Measurements from ENCODE around the gene ZNF385B. TPM values are rescaled to one million over a fixed set of nuclear protein-coding genes. Genes with fewer than 3 reads are reported as not detected.

Gene ZNF385B
- polyA plus RNA-seq, 1 of the 3 experiments (the other 2 are of a cell fraction) = 0.16 TPM

DNA sequence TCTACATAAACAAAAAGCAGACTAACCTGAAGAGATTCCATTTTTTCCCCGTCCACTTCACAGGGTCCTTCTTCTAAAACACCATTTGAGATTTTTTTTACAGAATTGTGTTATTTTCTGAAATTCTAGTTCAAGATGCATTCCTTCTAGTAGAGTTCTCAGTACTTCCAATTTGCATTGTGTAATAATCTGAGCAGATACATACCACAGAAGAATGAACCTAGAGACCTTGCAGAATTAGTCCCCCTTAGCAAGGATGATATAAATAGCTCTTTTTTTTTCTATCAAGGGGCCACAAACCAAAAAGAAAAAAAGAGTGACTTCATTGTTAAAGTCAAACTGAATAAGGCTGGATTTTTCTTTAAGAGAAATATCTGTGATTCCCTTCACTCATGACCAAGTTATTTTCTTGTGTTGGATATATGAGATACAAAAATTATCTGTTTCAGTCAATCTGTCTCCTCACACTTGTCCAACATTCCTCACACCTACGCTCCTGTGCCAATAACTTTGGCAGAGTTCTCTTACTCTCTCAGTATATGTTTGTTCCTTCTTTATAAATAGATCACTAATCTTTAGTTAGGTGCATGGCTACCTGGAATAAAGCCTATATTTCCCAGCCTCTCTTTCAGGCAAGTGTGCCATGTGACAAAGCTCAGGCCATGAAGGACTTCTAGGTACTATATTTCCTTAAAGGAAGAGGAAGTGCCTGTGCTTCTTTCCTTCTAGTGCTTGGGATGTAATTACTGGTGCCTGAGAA lies 183.5 kb downstream of the ZNF385B start:
- Histone ChIP-seq H3K9ac (no peak overlapping the region), H3K4me2 (no peak overlapping the region), H3F3A (replicated peaks; ENCODE audit: insufficient read depth) (no peaks in the 10 kb centered on the region), H3K36me3 (replicated peaks in 1 of 2; ENCODE audit: control insufficient read depth in 1 of 2, insufficient read depth in 2 of 2, low read length in 1 of 2) (no peaks in the 10 kb centered on the region), H3K27me3 (ENCODE audit: insufficient read depth) (no peaks in the 10 kb centered on the region), H3K79me2 (ENCODE audit: insufficient read depth) (no peaks in the 10 kb centered on the region), H3K4me1 (ENCODE audit: control insufficient read depth in 1 of 2, insufficient read depth in 2 of 2, low read depth in 1 of 2, low read length in 1 of 2) (peaks cover 0 to 13% of the 10 kb centered on the region in 2 experiments; a peak in 2 of 4 replicates), H3K27ac (ENCODE audit: low read depth in 2 of 2, low read length in 1 of 2) (peak overlapping the region; percentile 47 to 53; a peak in 2 of 4 replicates), H3K9me3 (0 out of 2 replicates have a peak, but pooled peaks cover 5% of the 10 kb centered on the region), H2AFZ (ENCODE audit: low read depth) (no peak overlapping the region), H3K9me2 (0 out of 2 replicates have a peak, but pooled peaks cover 3% of the 10 kb centered on the region), H3K4me3 (ENCODE audit: low read depth in 2 of 2, low read length in 1 of 2) (no peak overlapping the region), H4K20me1 (ENCODE audit: insufficient read depth) (no peaks in the 10 kb centered on the region)
- CTCF ChIA-PET = no interaction called here
- WGBS (ENCODE audit: low lambda C conversion rate) = 79% methylated on average over 2 of the region's 2 CpGs
- POLR2A ChIA-PET = no interaction called here
- TF ChIP-seq RFX5 (IDR thresholded peaks at IDR 0.05; ENCODE audit: low read length) (no peak), MXI1 (IDR thresholded peaks at IDR 0.05; ENCODE audit: low read depth, low read length) (no peak), YY1 (IDR thresholded peaks at IDR 0.05; ENCODE audit: low read depth) (no peak), FOXM1 (IDR thresholded peaks at IDR 0.05; ENCODE audit: low read depth) (no peak), SIN3A (IDR thresholded peaks at IDR 0.05; ENCODE audit: borderline replicate concordance, low read depth, low read length) (no peak), EZH2phosphoT487 (IDR thresholded peaks at IDR 0.05; ENCODE audit: borderline replicate concordance, low read depth) (no peak), RAD21 (IDR thresholded peaks at IDR 0.05; ENCODE audit: low read length) (no peak), TEAD4 (IDR thresholded peaks at IDR 0.05; ENCODE audit: borderline replicate concordance, insufficient read depth) (no peak)
- no peak for DNase-seq

DNA sequence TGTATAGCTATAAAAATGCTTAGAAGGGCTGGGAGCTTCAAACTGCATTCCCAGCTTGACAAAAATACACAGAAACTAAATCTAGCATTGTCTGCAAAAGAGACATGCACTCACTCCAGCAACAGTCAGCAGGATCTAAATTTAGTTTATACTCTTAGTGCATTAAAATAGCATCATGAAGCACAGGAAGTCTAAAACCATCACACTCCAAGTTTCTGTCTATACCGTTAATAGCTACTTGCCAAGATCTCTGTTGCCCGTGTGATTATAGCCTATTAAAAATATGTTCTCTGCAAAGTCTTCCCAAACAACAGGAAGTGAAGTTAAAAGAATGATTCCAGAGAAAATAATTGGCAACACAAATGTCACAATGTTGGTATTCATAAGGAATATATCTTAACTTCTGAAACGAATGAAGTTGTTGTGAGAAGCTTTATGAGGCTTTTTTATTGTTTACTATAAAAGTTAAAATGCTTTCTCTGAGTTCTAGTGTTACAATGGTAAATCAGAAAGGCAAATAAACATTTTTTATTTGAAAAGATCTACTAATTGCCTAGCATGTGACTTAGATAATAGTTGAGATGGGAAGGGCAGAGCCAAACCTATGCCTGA lies 184.2 kb downstream of the ZNF385B start:
- H4K20me1 ChIP-seq (ENCODE audit: insufficient read depth) = no peaks in the 10 kb centered on the region
- peak overlapping the region; percentile 47 to 53; a peak in 3 of 4 replicates for H3K27ac ChIP-seq (ENCODE audit: low read depth in 2 of 2, low read length in 1 of 2)
- no peaks in the 10 kb centered on the region for H3K36me3 ChIP-seq (replicated peaks in 1 of 2; ENCODE audit: control insufficient read depth in 1 of 2, insufficient read depth in 2 of 2, low read length in 1 of 2)
- H3F3A ChIP-seq (replicated peaks; ENCODE audit: insufficient read depth) = no peaks in the 10 kb centered on the region
- TF ChIP-seq MEF2A (IDR thresholded peaks at IDR 0.05; ENCODE audit: borderline replicate concordance, low read depth) (peak; percentile 88), NFIC (IDR thresholded peaks at IDR 0.05; ENCODE audit: borderline replicate concordance) (peak; percentile 43; the same call in 1 of the 2 replicates), EP300 (IDR thresholded peaks at IDR 0.05; ENCODE audit: borderline replicate concordance in 1 of 2, low read depth in 1 of 2, low read length in 1 of 2) (0 out of 4 replicates have a peak, but pooled peaks of 1 of the 2 experiments have one; percentile 24), TCF12 (IDR thresholded peaks at IDR 0.05) (peak; percentile 9; the same call in 1 of the 2 replicates), MXI1 (IDR thresholded peaks at IDR 0.05; ENCODE audit: low read depth, low read length) (no peak)
- TF ChIP-seq, protein P1, sequence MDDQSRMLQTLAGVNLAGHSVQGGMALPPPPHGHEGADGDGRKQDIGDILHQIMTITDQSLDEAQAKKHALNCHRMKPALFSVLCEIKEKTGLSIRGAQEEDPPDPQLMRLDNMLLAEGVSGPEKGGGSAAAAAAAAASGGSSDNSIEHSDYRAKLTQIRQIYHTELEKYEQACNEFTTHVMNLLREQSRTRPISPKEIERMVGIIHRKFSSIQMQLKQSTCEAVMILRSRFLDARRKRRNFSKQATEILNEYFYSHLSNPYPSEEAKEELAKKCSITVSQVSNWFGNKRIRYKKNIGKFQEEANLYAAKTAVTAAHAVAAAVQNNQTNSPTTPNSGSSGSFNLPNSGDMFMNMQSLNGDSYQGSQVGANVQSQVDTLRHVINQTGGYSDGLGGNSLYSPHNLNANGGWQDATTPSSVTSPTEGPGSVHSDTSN (IDR thresholded peaks at IDR 0.05) = no peak
- peaks cover 0 to 13% of the 10 kb centered on the region in 2 experiments; a peak in 2 of 4 replicates for H3K4me1 ChIP-seq (ENCODE audit: control insufficient read depth in 1 of 2, insufficient read depth in 2 of 2, low read depth in 1 of 2, low read length in 1 of 2)
- no peak overlapping the region for H3K9ac ChIP-seq
- DNase-seq = no peak
- WGBS (ENCODE audit: low lambda C conversion rate) = 25% methylated on average over 3 of the region's 3 CpGs
- no peaks in the 10 kb centered on the region for H3K27me3 ChIP-seq (ENCODE audit: insufficient read depth)
- peak overlapping the region in 1 of 2 experiments; percentile 14; a peak in 1 of 4 replicates for H3K4me3 ChIP-seq (ENCODE audit: low read depth in 2 of 2, low read length in 1 of 2)
- peak overlapping the region; percentile 44 for H3K4me2 ChIP-seq
- peak overlapping the region; percentile 76 for H2AFZ ChIP-seq (ENCODE audit: low read depth)
- ChIA-PET CTCF (interaction anchor here (0.7 kb wide), 1 partner anchor 68 kb away, joined by 3 read pairs; no protein-coding TSS in a partner anchor), POLR2A (no interaction called here)
- 0 out of 2 replicates have a peak, but pooled peaks cover 5% of the 10 kb centered on the region for H3K9me3 ChIP-seq
- 0 out of 2 replicates have a peak, but pooled peaks cover 3% of the 10 kb centered on the region for H3K9me2 ChIP-seq
- H3K79me2 ChIP-seq (ENCODE audit: insufficient read depth) = no peaks in the 10 kb centered on the region
